ENCODE measurements around the gene GFER. TPM values are rescaled to one million over a fixed set of nuclear protein-coding genes. Genes with fewer than 3 reads are reported as not detected.
A peak's percentile ranks its signal among the peaks of the same experiment; 100 is the strongest.

GFER gene
- total and polyA plus RNA-seq, 4 donors, result 7.4 to 63.5 (median 25.6) TPM

- no peak for DNase-seq
- no peak for TF ChIP-seq CTCF (IDR thresholded peaks at IDR 0.05; ENCODE audit: control extremely low read depth, extremely low read depth)
Observed at GRCh38 chr16:1972490-1972877, 11.5 kb upstream of the GFER start.

GRCh38 chr16:1973461-1974156, 10.4 kb upstream of the GFER start:
- no peak for TF ChIP-seq CTCF (IDR thresholded peaks at IDR 0.05; ENCODE audit: control extremely low read depth, extremely low read depth)
- Histone ChIP-seq H3K27ac (ENCODE audit: low read depth in 1 of 2, low read length in 1 of 2) (no peak overlapping the region), H3K27me3 (ENCODE audit: control insufficient read depth in 3 of 3, insufficient read depth in 3 of 3, low read length in 2 of 3) (peaks cover 0 to 5% (median 0%) of the 10 kb centered on the region in 3 donors), H3K4me1 (ENCODE audit: control insufficient read depth in 5 of 5, insufficient read depth in 5 of 5, low read length in 5 of 5) (peaks cover 0 to 11% (median 7%) of the 10 kb centered on the region in 5 donors), H3K9ac (ENCODE audit: insufficient read depth in 1 of 2, low read length in 2 of 2) (no peak overlapping the region), H3K9me3 (ENCODE audit: control insufficient read depth in 4 of 4, insufficient read depth in 3 of 4, low read length in 3 of 4) (peaks cover 0 to 23% (median 0%) of the 10 kb centered on the region in 4 donors), H3K36me3 (ENCODE audit: control insufficient read depth in 4 of 4, insufficient read depth in 4 of 4, low read length in 4 of 4) (peaks cover 0 to 46% (median 20%) of the 10 kb centered on the region in 4 donors), H3K4me3 (no peak overlapping the region)
- ATAC-seq (ENCODE audit: insufficient read depth, low FRiP score) (no peak), DNase-seq (no peak)
- WGBS, 2 donors, result 91 to 96% methylated on average over 15 to 16 of the region's 16 CpGs

More at GRCh38 chr16:1972490-1972877, 11.5 kb upstream of the GFER start:
- H3K9me3 ChIP-seq (ENCODE audit: control insufficient read depth in 4 of 4, insufficient read depth in 3 of 4, low read length in 3 of 4), result peaks cover 0 to 14% (median 0%) of the 10 kb centered on the region in 4 donors
- peak overlapping the region; percentile 23 to 63 for H3K9ac ChIP-seq (ENCODE audit: insufficient read depth in 1 of 2, low read length in 2 of 2)
- 3 to 5% methylated on average over 20 to 22 of the region's 22 CpGs for WGBS, 2 donors
- ATAC-seq (ENCODE audit: insufficient read depth, low FRiP score), result no peak
- no peak overlapping the region for H3K27ac ChIP-seq (ENCODE audit: low read depth in 1 of 2, low read length in 1 of 2)
- peaks cover 0 to 11% (median 7%) of the 10 kb centered on the region in 5 donors for H3K4me1 ChIP-seq (ENCODE audit: control insufficient read depth in 5 of 5, insufficient read depth in 5 of 5, low read length in 5 of 5)
- H3K36me3 ChIP-seq (ENCODE audit: control insufficient read depth in 4 of 4, insufficient read depth in 4 of 4, low read length in 4 of 4), result peaks cover 0 to 35% (median 15%) of the 10 kb centered on the region in 4 donors
- H3K4me3 ChIP-seq, result peak overlapping the region; percentile 97
- H3K27me3 ChIP-seq (ENCODE audit: control insufficient read depth in 3 of 3, insufficient read depth in 3 of 3, low read length in 2 of 3), result no peaks in the 10 kb centered on the region

- Histone ChIP-seq H3K4me3 (no peak overlapping the region), H3K36me3 (ENCODE audit: control insufficient read depth in 4 of 4, insufficient read depth in 4 of 4, low read length in 4 of 4) (peaks cover 0 to 47% (median 20%) of the 10 kb centered on the region in 4 donors), H3K9ac (ENCODE audit: insufficient read depth in 1 of 2, low read length in 2 of 2) (no peak overlapping the region), H3K27me3 (ENCODE audit: control insufficient read depth in 3 of 3, insufficient read depth in 3 of 3, low read length in 2 of 3) (peaks cover 0 to 10% (median 0%) of the 10 kb centered on the region in 3 donors), H3K9me3 (ENCODE audit: control insufficient read depth in 4 of 4, insufficient read depth in 3 of 4, low read length in 3 of 4) (peaks cover 0 to 24% (median 0%) of the 10 kb centered on the region in 4 donors), H3K4me1 (ENCODE audit: control insufficient read depth in 5 of 5, insufficient read depth in 5 of 5, low read length in 5 of 5) (peaks cover 0 to 11% (median 7%) of the 10 kb centered on the region in 5 donors), H3K27ac (ENCODE audit: low read depth in 1 of 2, low read length in 1 of 2) (no peak overlapping the region)
- TF ChIP-seq CTCF (IDR thresholded peaks at IDR 0.05; ENCODE audit: control extremely low read depth, extremely low read depth), result no peak
- no peak for DNase-seq
- no peak for ATAC-seq (ENCODE audit: insufficient read depth, low FRiP score)
- WGBS, 2 donors, result 94 to 97% methylated on average over 41 to 42 of the region's 42 CpGs
Observed at GRCh38 chr16:1974157-1975070, 9.6 kb upstream of the GFER start.
